Measurements from ENCODE around the gene MRPL17. TPM values are rescaled to one million over a fixed set of nuclear protein-coding genes. Genes with fewer than 3 reads are reported as not detected.

Gene MRPL17
- total RNA-seq, 1 experiment from 2014 or later = 75.0 TPM

- no peak overlapping the region for H3K9ac ChIP-seq (ENCODE audit: low read length)
- intact Hi-C loops (cut with micrococcal nuclease) = no loop called here
- H3K27ac ChIP-seq (ENCODE audit: low read depth, low read length) = no peak overlapping the region
- no peaks in the 10 kb centered on the region for H3K27me3 ChIP-seq (ENCODE audit: insufficient read depth, low read length)
- H3K79me2 ChIP-seq (ENCODE audit: insufficient read depth, low read length) = no peaks in the 10 kb centered on the region
- H3K9me2 ChIP-seq (ENCODE audit: insufficient read depth) = no peaks in the 10 kb centered on the region
- H3K4me2 ChIP-seq (ENCODE audit: low read length) = peak overlapping the region; percentile 26
- H2AFZ ChIP-seq (ENCODE audit: low read depth, low read length, poor library complexity, severe bottlenecking) = peak overlapping the region; percentile 32
- DNase-seq (ENCODE audit: low read depth, low spot score) = no peak
- POLR2A ChIA-PET = interaction anchor here (0.9 to 1.0 kb wide), 2 partner anchors 14 to 87 kb away, joined by 4 read pairs; no protein-coding TSS in a partner anchor
- no peaks in the 10 kb centered on the region for H4K20me1 ChIP-seq (ENCODE audit: insufficient read depth)
- H3K36me3 ChIP-seq (ENCODE audit: control insufficient read depth in 1 of 2, insufficient read depth in 2 of 2, low read length in 2 of 2) = no peaks in the 10 kb centered on the region
- CTCF ChIA-PET = interaction anchor here (0.9 kb wide), 1 partner anchor 315 kb away, joined by 3 read pairs; no protein-coding TSS in a partner anchor
- peaks cover 0 to 11% of the 10 kb centered on the region in 2 experiments; a peak in 2 of 4 replicates for H3K4me1 ChIP-seq (ENCODE audit: control insufficient read depth in 1 of 2, insufficient read depth in 2 of 2, low read length in 2 of 2)
- no peak overlapping the region for H3K4me3 ChIP-seq (replicated peaks in 1 of 2; ENCODE audit: low read depth in 1 of 2, low read length in 2 of 2)
- RAD21 ChIA-PET (ENCODE audit: low non-redundant PET in 1 of 2, low total read pairs in 2 of 2, uncharacterized antibody in 2 of 2, unreplicated experiment in 2 of 2) = no interaction called here
- TF ChIP-seq ZFX (IDR thresholded peaks at IDR 0.05) (no peak), CEBPB (IDR thresholded peaks at IDR 0.05; ENCODE audit: low read depth) (no peak), ZBTB33 (IDR thresholded peaks at IDR 0.05; ENCODE audit: extremely low read depth, insufficient replicate concordance, low read length) (no peak), JUND (IDR thresholded peaks at IDR 0.05) (no peak), SIN3A (IDR thresholded peaks at IDR 0.05; ENCODE audit: low read depth) (no peak), REST (IDR thresholded peaks at IDR 0.05; ENCODE audit: low read depth) (no peak), SP1 (IDR thresholded peaks at IDR 0.05; ENCODE audit: low read depth) (no peak), ELF1 (IDR thresholded peaks at IDR 0.05; ENCODE audit: borderline replicate concordance, low read depth) (no peak), CBX3 (IDR thresholded peaks at IDR 0.05; ENCODE audit: low read depth) (no peak), EZH2 (IDR thresholded peaks at IDR 0.05) (no peak), SRF (IDR thresholded peaks at IDR 0.05; ENCODE audit: low read depth) (no peak), RAD21 (IDR thresholded peaks at IDR 0.05; ENCODE audit: low read depth) (no peak), ATF3 (IDR thresholded peaks at IDR 0.05) (no peak), POLR2AphosphoS5 (IDR thresholded peaks at IDR 0.05; ENCODE audit: low read depth, low read length) (no peak), EGR1 (IDR thresholded peaks at IDR 0.05; ENCODE audit: low read depth) (no peak), TCF7L2 (IDR thresholded peaks at IDR 0.05; ENCODE audit: borderline replicate concordance, extremely low read depth, insufficient read depth, insufficient read length) (no peak), ZNF274 (IDR thresholded peaks at IDR 0.05; ENCODE audit: low read depth, low read length) (no peak), MAX (IDR thresholded peaks at IDR 0.05) (no peak), YY1 (IDR thresholded peaks at IDR 0.05; ENCODE audit: extremely low read depth, insufficient replicate concordance, low read depth, low read length) (no peak), POLR2A (IDR thresholded peaks at IDR 0.05; ENCODE audit: borderline replicate concordance, extremely low read depth, insufficient read depth, insufficient read length) (no peak)
- H3K9me3 ChIP-seq (ENCODE audit: control insufficient read depth in 1 of 2, insufficient read depth in 1 of 2, low read depth in 1 of 2, low read length in 2 of 2) = peaks cover 0 to 4% of the 10 kb centered on the region in 2 experiments; a peak in 1 of 4 replicates
- ATAC-seq = no peak
- no TSS peak for BruUV-seq (replicated peaks)
Observed at GRCh38 chr11:6694229-6694535, 11.0 kb upstream of the MRPL17 start.
